ENCODE results near the gene ACTL8. TPM values are rescaled to one million over a fixed set of nuclear protein-coding genes. Genes with fewer than 3 reads are reported as not detected.

The ACTL8 gene
- total RNA-seq, 1 donor from 2014 or later: not detected

GRCh38 chr1:17839641-17840196 lies 84.6 kb downstream of the ACTL8 start:
- H3K36me3 Mint-ChIP-seq (ENCODE audit: low read depth): no peaks in the 10 kb centered on the region
- no peaks in the 10 kb centered on the region for H3K4me1 Mint-ChIP-seq
- no peaks in the 10 kb centered on the region for H3K9me3 Mint-ChIP-seq
- H3K4me3 Mint-ChIP-seq: no peak overlapping the region
- no peaks in the 10 kb centered on the region for H3K27me3 Mint-ChIP-seq
- no peak overlapping the region for H3K27ac Mint-ChIP-seq
- no peak for DNase-seq
- intact Hi-C loops (cut with micrococcal nuclease): no loop called here

- DNase-seq: no peak
- intact Hi-C loops (cut with micrococcal nuclease): no loop called here
These were observed 86.8 kb downstream of the ACTL8 start for GRCh38 chr1:17841944-17842343.

GRCh38 chr1:17842686-17843085 lies 87.6 kb downstream of the ACTL8 start:
- Mint-ChIP-seq H3K36me3 (ENCODE audit: low read depth) (no peaks in the 10 kb centered on the region), H3K4me3 (no peak overlapping the region), H3K4me1 (no peaks in the 10 kb centered on the region), H3K27ac (no peak overlapping the region), H3K27me3 (no peaks in the 10 kb centered on the region), H3K9me3 (no peaks in the 10 kb centered on the region)
- intact Hi-C loops (cut with micrococcal nuclease): no loop called here
- no peak for DNase-seq

More at GRCh38 chr1:17841944-17842343, 86.8 kb downstream of the ACTL8 start:
- Mint-ChIP-seq H3K4me1 (no peaks in the 10 kb centered on the region), H3K4me3 (no peak overlapping the region), H3K27ac (no peak overlapping the region), H3K9me3 (no peaks in the 10 kb centered on the region), H3K27me3 (no peaks in the 10 kb centered on the region), H3K36me3 (ENCODE audit: low read depth) (no peaks in the 10 kb centered on the region)

- H3K9me3 Mint-ChIP-seq: no peaks in the 10 kb centered on the region
- no peak for DNase-seq
- no peak overlapping the region for H3K27ac Mint-ChIP-seq
- H3K27me3 Mint-ChIP-seq: no peaks in the 10 kb centered on the region
- no peaks in the 10 kb centered on the region for H3K36me3 Mint-ChIP-seq (ENCODE audit: low read depth)
- intact Hi-C loops (cut with micrococcal nuclease): no loop called here
- H3K4me3 Mint-ChIP-seq: no peak overlapping the region
- H3K4me1 Mint-ChIP-seq: no peaks in the 10 kb centered on the region
These were observed 89.2 kb downstream of the ACTL8 start for GRCh38 chr1:17844185-17844826.

- no peak for DNase-seq
- Mint-ChIP-seq H3K9me3 (no peaks in the 10 kb centered on the region), H3K27ac (no peak overlapping the region), H3K4me3 (no peak overlapping the region), H3K4me1 (no peaks in the 10 kb centered on the region), H3K27me3 (no peaks in the 10 kb centered on the region), H3K36me3 (ENCODE audit: low read depth) (no peaks in the 10 kb centered on the region)
- intact Hi-C loops (cut with micrococcal nuclease): no loop called here
These were observed 90.5 kb downstream of the ACTL8 start for GRCh38 chr1:17845583-17845982.

- H3K36me3 Mint-ChIP-seq (ENCODE audit: low read depth): no peaks in the 10 kb centered on the region
- H3K27ac Mint-ChIP-seq: no peak overlapping the region
These were observed 91.2 kb downstream of the ACTL8 start for GRCh38 chr1:17846341-17846740.

GRCh38 chr1:17847111-17847510 lies 92.0 kb downstream of the ACTL8 start:
- Mint-ChIP-seq H3K4me3 (no peak overlapping the region), H3K27ac (no peak overlapping the region), H3K4me1 (no peaks in the 10 kb centered on the region), H3K27me3 (no peaks in the 10 kb centered on the region), H3K36me3 (ENCODE audit: low read depth) (no peaks in the 10 kb centered on the region), H3K9me3 (no peaks in the 10 kb centered on the region)
- intact Hi-C loops (cut with micrococcal nuclease): no loop called here
- no peak for DNase-seq

More at GRCh38 chr1:17846341-17846740, 91.2 kb downstream of the ACTL8 start:
- Mint-ChIP-seq H3K4me1 (no peaks in the 10 kb centered on the region), H3K27me3 (no peaks in the 10 kb centered on the region), H3K4me3 (no peak overlapping the region), H3K9me3 (no peaks in the 10 kb centered on the region)
- intact Hi-C loops (cut with micrococcal nuclease): no loop called here
- no peak for DNase-seq

GRCh38 chr1:17849216-17849615 lies 94.1 kb downstream of the ACTL8 start:
- H3K27ac Mint-ChIP-seq: no peak overlapping the region
- no peaks in the 10 kb centered on the region for H3K9me3 Mint-ChIP-seq
- intact Hi-C loops (cut with micrococcal nuclease): no loop called here
- no peak for DNase-seq
- no peak overlapping the region for H3K4me3 Mint-ChIP-seq
- H3K4me1 Mint-ChIP-seq: no peaks in the 10 kb centered on the region
- H3K27me3 Mint-ChIP-seq: no peaks in the 10 kb centered on the region
- no peaks in the 10 kb centered on the region for H3K36me3 Mint-ChIP-seq (ENCODE audit: low read depth)

GRCh38 chr1:17851056-17851455 lies 95.9 kb downstream of the ACTL8 start:
- no peaks in the 10 kb centered on the region for H3K36me3 Mint-ChIP-seq (ENCODE audit: low read depth)
- H3K4me3 Mint-ChIP-seq: no peak overlapping the region
- H3K9me3 Mint-ChIP-seq: no peaks in the 10 kb centered on the region
- H3K27ac Mint-ChIP-seq: no peak overlapping the region
- intact Hi-C loops (cut with micrococcal nuclease): no loop called here
- no peaks in the 10 kb centered on the region for H3K27me3 Mint-ChIP-seq
- no peak for DNase-seq
- H3K4me1 Mint-ChIP-seq: no peaks in the 10 kb centered on the region

- Mint-ChIP-seq H3K9me3 (no peaks in the 10 kb centered on the region), H3K4me3 (no peak overlapping the region), H3K36me3 (ENCODE audit: low read depth) (no peaks in the 10 kb centered on the region), H3K27me3 (no peaks in the 10 kb centered on the region), H3K4me1 (no peaks in the 10 kb centered on the region), H3K27ac (no peak overlapping the region)
- no peak for DNase-seq
- intact Hi-C loops (cut with micrococcal nuclease): no loop called here
These were observed 97.2 kb downstream of the ACTL8 start for GRCh38 chr1:17852383-17852782.

GRCh38 chr1:17853241-17853935 lies 98.3 kb downstream of the ACTL8 start:
- no peak overlapping the region for H3K4me3 Mint-ChIP-seq
- DNase-seq: no peak
- H3K4me1 Mint-ChIP-seq: no peaks in the 10 kb centered on the region
- no peaks in the 10 kb centered on the region for H3K36me3 Mint-ChIP-seq (ENCODE audit: low read depth)
- no peaks in the 10 kb centered on the region for H3K9me3 Mint-ChIP-seq
- intact Hi-C loops (cut with micrococcal nuclease): no loop called here
- no peak overlapping the region for H3K27ac Mint-ChIP-seq
- no peaks in the 10 kb centered on the region for H3K27me3 Mint-ChIP-seq

- Mint-ChIP-seq H3K27me3 (no peaks in the 10 kb centered on the region), H3K9me3 (no peaks in the 10 kb centered on the region), H3K27ac (no peak overlapping the region), H3K36me3 (ENCODE audit: low read depth) (no peaks in the 10 kb centered on the region), H3K4me1 (no peaks in the 10 kb centered on the region), H3K4me3 (no peak overlapping the region)
- DNase-seq: no peak
- intact Hi-C loops (cut with micrococcal nuclease): no loop called here
These were observed 101.5 kb downstream of the ACTL8 start for GRCh38 chr1:17856496-17857108.

- no peaks in the 10 kb centered on the region for H3K4me1 Mint-ChIP-seq
- DNase-seq: no peak
- no peak overlapping the region for H3K4me3 Mint-ChIP-seq
- no peaks in the 10 kb centered on the region for H3K9me3 Mint-ChIP-seq
- no peaks in the 10 kb centered on the region for H3K36me3 Mint-ChIP-seq (ENCODE audit: low read depth)
- no peaks in the 10 kb centered on the region for H3K27me3 Mint-ChIP-seq
- intact Hi-C loops (cut with micrococcal nuclease): no loop called here
- no peak overlapping the region for H3K27ac Mint-ChIP-seq
These were observed 102.0 kb downstream of the ACTL8 start for GRCh38 chr1:17857109-17857499.

- intact Hi-C loops (cut with micrococcal nuclease): no loop called here
These were observed 102.9 kb downstream of the ACTL8 start for GRCh38 chr1:17857996-17858395.

More at GRCh38 chr1:17857996-17858395, 102.9 kb downstream of the ACTL8 start:
- no peaks in the 10 kb centered on the region for H3K9me3 Mint-ChIP-seq
- H3K4me3 Mint-ChIP-seq: no peak overlapping the region
- no peaks in the 10 kb centered on the region for H3K4me1 Mint-ChIP-seq
- DNase-seq: no peak
- no peaks in the 10 kb centered on the region for H3K27me3 Mint-ChIP-seq
- no peak overlapping the region for H3K27ac Mint-ChIP-seq
- H3K36me3 Mint-ChIP-seq (ENCODE audit: low read depth): no peaks in the 10 kb centered on the region
